ENCODE results near the gene FRMPD1.

DNA sequence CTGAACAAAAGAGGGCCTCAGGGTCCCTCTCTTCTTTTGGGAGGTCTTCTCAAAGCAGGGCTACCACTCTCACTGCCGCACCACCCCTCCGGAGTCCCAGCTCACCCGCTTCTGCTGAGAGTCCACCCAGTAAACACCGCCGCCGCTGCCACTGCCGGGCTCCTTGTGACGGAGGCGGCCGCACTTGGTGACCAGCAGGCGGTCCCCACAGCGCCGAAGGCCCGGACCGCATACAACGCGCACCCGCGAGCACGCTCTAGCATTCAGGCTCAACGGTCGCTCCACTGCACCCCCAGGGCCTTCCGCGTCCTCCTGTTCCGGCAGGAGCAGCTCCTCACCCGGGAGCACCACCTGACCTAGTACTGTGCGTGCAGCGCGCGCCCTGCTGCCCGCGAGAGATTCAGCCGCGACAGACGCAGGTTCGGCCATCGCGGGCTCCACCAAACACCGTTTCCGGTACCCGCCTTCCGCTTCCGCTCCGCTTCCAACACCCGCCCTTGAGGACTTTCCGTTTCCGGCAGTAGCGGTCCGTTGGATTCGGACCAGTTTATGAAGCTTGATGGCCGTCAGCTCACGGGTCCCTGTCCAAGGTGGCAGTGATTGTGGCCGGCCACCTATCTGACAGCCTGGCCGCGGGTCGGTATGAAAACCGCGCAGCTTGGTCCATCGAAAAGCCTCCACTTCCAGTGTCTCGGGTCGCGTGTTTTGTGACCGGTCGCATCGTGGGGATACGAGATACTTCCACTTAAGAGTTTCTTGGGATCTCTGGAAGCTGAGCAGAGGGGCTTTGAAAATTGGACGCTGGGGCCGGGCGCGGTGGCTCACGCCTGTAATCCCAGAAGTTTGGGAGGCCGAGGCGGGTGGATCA is 134.1 kb downstream of the FRMPD1 start, which contains the start of gene EXOSC3:
- TF ChIP-seq, protein P1, sequence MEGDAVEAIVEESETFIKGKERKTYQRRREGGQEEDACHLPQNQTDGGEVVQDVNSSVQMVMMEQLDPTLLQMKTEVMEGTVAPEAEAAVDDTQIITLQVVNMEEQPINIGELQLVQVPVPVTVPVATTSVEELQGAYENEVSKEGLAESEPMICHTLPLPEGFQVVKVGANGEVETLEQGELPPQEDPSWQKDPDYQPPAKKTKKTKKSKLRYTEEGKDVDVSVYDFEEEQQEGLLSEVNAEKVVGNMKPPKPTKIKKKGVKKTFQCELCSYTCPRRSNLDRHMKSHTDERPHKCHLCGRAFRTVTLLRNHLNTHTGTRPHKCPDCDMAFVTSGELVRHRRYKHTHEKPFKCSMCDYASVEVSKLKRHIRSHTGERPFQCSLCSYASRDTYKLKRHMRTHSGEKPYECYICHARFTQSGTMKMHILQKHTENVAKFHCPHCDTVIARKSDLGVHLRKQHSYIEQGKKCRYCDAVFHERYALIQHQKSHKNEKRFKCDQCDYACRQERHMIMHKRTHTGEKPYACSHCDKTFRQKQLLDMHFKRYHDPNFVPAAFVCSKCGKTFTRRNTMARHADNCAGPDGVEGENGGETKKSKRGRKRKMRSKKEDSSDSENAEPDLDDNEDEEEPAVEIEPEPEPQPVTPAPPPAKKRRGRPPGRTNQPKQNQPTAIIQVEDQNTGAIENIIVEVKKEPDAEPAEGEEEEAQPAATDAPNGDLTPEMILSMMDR (IDR thresholded peaks at IDR 0.05), result no peak
- peak; percentile 63 for TF ChIP-seq POLR2A (IDR thresholded peaks at IDR 0.05)

All from right lobe of liver (tissue), 4 donors.